ENCODE results near the gene GGA2.

- TF ChIP-seq POLR2A (IDR thresholded peaks at IDR 0.05) (no peak), POLR2AphosphoS5 (IDR thresholded peaks at IDR 0.05) (no peak)
- TF ChIP-seq, protein P1, sequence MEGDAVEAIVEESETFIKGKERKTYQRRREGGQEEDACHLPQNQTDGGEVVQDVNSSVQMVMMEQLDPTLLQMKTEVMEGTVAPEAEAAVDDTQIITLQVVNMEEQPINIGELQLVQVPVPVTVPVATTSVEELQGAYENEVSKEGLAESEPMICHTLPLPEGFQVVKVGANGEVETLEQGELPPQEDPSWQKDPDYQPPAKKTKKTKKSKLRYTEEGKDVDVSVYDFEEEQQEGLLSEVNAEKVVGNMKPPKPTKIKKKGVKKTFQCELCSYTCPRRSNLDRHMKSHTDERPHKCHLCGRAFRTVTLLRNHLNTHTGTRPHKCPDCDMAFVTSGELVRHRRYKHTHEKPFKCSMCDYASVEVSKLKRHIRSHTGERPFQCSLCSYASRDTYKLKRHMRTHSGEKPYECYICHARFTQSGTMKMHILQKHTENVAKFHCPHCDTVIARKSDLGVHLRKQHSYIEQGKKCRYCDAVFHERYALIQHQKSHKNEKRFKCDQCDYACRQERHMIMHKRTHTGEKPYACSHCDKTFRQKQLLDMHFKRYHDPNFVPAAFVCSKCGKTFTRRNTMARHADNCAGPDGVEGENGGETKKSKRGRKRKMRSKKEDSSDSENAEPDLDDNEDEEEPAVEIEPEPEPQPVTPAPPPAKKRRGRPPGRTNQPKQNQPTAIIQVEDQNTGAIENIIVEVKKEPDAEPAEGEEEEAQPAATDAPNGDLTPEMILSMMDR (IDR thresholded peaks at IDR 0.05), result no peak
These were observed 61.9 kb downstream of the GGA2 start for GRCh38 chr16:23448392-23448791.

Measured in suprapubic skin (tissue), 4 donors.